Trophoblast cell (in vitro differentiated cells and primary cell): ENCODE results near the gene DPP6.

Source experiments
- DNase-seq, 2 donors: peaks; one replicate each; pipeline ENCODE4 v3.0.0-alpha.2; 2016
- H2AFZ ChIP-seq: 2 replicates; pipeline ENCODE4 v1.6.1; 2013; ENCODE audit warnings: low read length, moderate library complexity, mild to moderate bottlenecking; ENCODE audit not compliant: insufficient read depth, poor library complexity
- H2AK5ac ChIP-seq: 2 replicates; pipeline ENCODE4 v1.6.1; 2013; ENCODE audit warnings: mild to moderate bottlenecking, low read length
- H2BK120ac ChIP-seq: 2 replicates; pipeline ENCODE4 v1.6.1; 2013; ENCODE audit warnings: low read length, mild to moderate bottlenecking, moderate library complexity; ENCODE audit not compliant: insufficient read depth, poor library complexity
- H2BK12ac ChIP-seq: 2 replicates; pipeline ENCODE4 v1.6.1; 2013; ENCODE audit warnings: mild to moderate bottlenecking, low read length, moderate library complexity
- H2BK5ac ChIP-seq: 2 replicates; pipeline ENCODE4 v1.6.1; 2013; ENCODE audit warnings: low read length, low read depth, moderate library complexity, mild to moderate bottlenecking; ENCODE audit not compliant: poor library complexity
- H3K14ac ChIP-seq: 2 replicates; pipeline ENCODE4 v1.6.1; 2013; ENCODE audit warnings: mild to moderate bottlenecking, low read length
- H3K18ac ChIP-seq: 2 replicates; pipeline ENCODE4 v1.6.1; 2013; ENCODE audit warnings: mild to moderate bottlenecking, low read length
- H3K23ac ChIP-seq: 2 replicates; pipeline ENCODE4 v1.6.1; 2013; ENCODE audit warnings: low read length
- H3K27ac ChIP-seq: 2 replicates; pipeline ENCODE4 v1.5.1; 2013; ENCODE audit warnings: low read depth, mild to moderate bottlenecking, inconsistent platforms, low read length, moderate library complexity
- H3K27me3 ChIP-seq: 2 replicates; pipeline ENCODE4 v1.6.1; 2013; ENCODE audit warnings: inconsistent platforms, mild to moderate bottlenecking, low read length, moderate library complexity; ENCODE audit not compliant: insufficient read depth
- H3K36me3 ChIP-seq, 2 experiments: 1 replicate in 1 of 2; 2 replicates in 1 of 2; pipeline ENCODE4 v1.6.1; 2013; ENCODE audit warnings: low read length in 2 of 2, mild to moderate bottlenecking in 2 of 2, moderate library complexity in 1 of 2; ENCODE audit not compliant: insufficient read depth in 2 of 2, control insufficient read depth in 1 of 2
- H3K4ac ChIP-seq: 2 replicates; pipeline ENCODE4 v1.6.1; 2013; ENCODE audit warnings: low read depth, mild to moderate bottlenecking, low read length, moderate library complexity
- H3K4me1 ChIP-seq, 2 experiments: 1 replicate in 1 of 2; 2 replicates in 1 of 2; pipeline ENCODE4 v1.6.1; 2013; ENCODE audit warnings: low read length in 2 of 2, mild to moderate bottlenecking in 2 of 2, moderate library complexity in 1 of 2; ENCODE audit not compliant: insufficient read depth in 2 of 2, control insufficient read depth in 1 of 2
- H3K4me2 ChIP-seq: 2 replicates; pipeline ENCODE4 v1.6.1; 2013; ENCODE audit warnings: inconsistent platforms, mild to moderate bottlenecking, low read length, moderate library complexity
- H3K4me3 ChIP-seq: 2 replicates; pipeline ENCODE4 v1.5.1; 2013; ENCODE audit warnings: mild to moderate bottlenecking, low read depth, low read length, inconsistent platforms
- H3K79me1 ChIP-seq: one replicate; pipeline ENCODE4 v1.6.1; 2013; ENCODE audit warnings: low read length
- H3K79me2 ChIP-seq: 2 replicates; pipeline ENCODE4 v1.6.1; 2013; ENCODE audit warnings: low read length, mild to moderate bottlenecking; ENCODE audit not compliant: control insufficient read depth, insufficient read depth, poor library complexity
- H3K9ac ChIP-seq: 2 replicates; pipeline ENCODE4 v1.6.1; 2013; ENCODE audit warnings: mild to moderate bottlenecking, low read length
- H3K9me3 ChIP-seq: 2 replicates; pipeline ENCODE4 v1.6.1; 2013; ENCODE audit warnings: low read depth, mild to moderate bottlenecking, control low read depth, inconsistent platforms, low read length; ENCODE audit not compliant: insufficient read depth
- H4K12ac ChIP-seq: 2 replicates; pipeline ENCODE4 v1.6.1; 2013; ENCODE audit warnings: low read depth, mild to moderate bottlenecking, low read length, moderate library complexity
- H4K8ac ChIP-seq: 2 replicates; pipeline ENCODE4 v1.6.1; 2013; ENCODE audit warnings: low read depth, mild to moderate bottlenecking, low read length, moderate library complexity
- H4K91ac ChIP-seq: one replicate; pipeline ENCODE4 v1.6.1; 2013; ENCODE audit warnings: low read depth, mild to moderate bottlenecking, low read length, moderate library complexity
- WGBS: extraction: QIAGEN DNeasy Blood & Tissue Kit; methylation state at CpG from one replicate; pipeline ENCODE4 v1.1.7; 2013; ENCODE audit warnings: missing lambda C conversion rate; ENCODE audit not compliant: insufficient read length, insufficient coverage; ENCODE audit errors: extremely low coverage; 5-methylcytosine and 5-hydroxymethylcytosine counted together

Gene DPP6

DNA sequence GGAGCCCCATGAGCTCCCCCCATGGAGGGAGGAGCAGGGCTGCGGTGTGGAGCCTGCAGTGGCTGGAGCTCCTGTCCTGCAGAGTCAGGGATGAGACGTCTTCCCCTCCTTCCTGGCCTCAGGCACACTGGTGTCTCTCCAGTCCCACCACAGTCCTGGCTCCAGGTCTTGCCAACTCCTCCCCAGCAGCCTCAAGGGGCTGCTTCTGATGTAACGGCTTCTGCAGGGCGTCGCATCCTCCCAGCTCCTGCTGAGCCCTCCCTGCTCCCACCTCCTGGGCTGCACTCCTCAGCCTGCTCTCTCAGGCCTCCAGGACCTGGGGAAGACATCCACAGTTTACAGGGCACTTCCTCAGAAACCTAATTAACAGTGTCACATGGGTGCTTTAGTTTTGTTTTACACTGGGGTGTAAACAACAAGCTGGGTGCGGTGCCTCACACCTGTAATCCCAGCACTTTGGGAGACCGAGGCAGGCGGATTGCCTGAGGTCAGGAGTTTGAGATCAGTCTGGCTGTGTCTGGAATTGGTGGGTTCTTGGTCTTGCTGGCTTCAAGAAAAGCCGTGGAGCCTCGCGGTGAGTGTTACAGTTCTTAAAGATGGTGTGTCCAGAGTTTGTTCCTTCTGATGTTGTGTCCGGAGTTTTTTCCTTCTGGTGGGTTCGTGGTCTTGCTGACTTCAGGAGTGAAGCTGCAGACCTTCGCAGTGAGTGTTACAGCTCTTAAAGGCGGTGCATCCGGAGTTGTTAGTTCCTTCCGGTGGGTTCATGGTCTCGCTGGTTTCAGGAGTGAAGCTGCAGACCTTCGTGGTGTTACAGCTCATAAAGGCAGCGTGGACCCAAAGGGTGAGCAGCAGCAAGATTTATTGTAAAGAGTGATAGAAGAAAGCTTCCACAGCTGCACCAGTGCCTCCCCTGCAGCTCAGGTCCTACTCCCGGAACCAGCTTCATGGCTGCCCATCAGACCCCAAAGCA lies 855.7 kb downstream of the DPP6 start:
- Histone ChIP-seq H3K79me1 (no peaks in the 10 kb centered on the region), H3K9me3 (peaks cover 47% of the 10 kb centered on the region), H4K91ac (no peak overlapping the region), H3K27me3 (no peaks in the 10 kb centered on the region), H4K8ac (no peak overlapping the region), H3K36me3 (no peaks in the 10 kb centered on the region), H3K9ac (no peak overlapping the region), H2BK12ac (no peak overlapping the region), H3K79me2 (no peaks in the 10 kb centered on the region), H3K14ac (no peak overlapping the region), H3K27ac (no peak overlapping the region), H3K4ac (no peak overlapping the region), H2AFZ (no peak overlapping the region), H3K18ac (no peak overlapping the region), H2BK5ac (no peak overlapping the region), H3K23ac (no peak overlapping the region), H2AK5ac (no peak overlapping the region), H3K4me2 (no peak overlapping the region), H4K12ac (no peak overlapping the region), H3K4me1 (no peaks in the 10 kb centered on the region), H2BK120ac (no peak overlapping the region), H3K4me3 (no peak overlapping the region)
- no peak for DNase-seq
- WGBS = no CpG with 5 or more reads among the region's 21 CpGs

- Histone ChIP-seq H3K14ac (no peak overlapping the region), H3K23ac (no peak overlapping the region), H2AFZ (no peak overlapping the region), H3K27me3 (no peaks in the 10 kb centered on the region), H4K8ac (no peak overlapping the region), H3K4me2 (no peak overlapping the region), H2AK5ac (no peak overlapping the region), H4K91ac (no peak overlapping the region), H3K9ac (no peak overlapping the region), H3K36me3 (no peaks in the 10 kb centered on the region), H2BK120ac (no peak overlapping the region), H3K4me1 (no peaks in the 10 kb centered on the region), H3K9me3 (peaks cover 46% of the 10 kb centered on the region), H3K4ac (no peak overlapping the region), H2BK5ac (no peak overlapping the region), H4K12ac (no peak overlapping the region), H3K4me3 (no peak overlapping the region), H3K79me2 (no peaks in the 10 kb centered on the region), H3K79me1 (no peaks in the 10 kb centered on the region), H3K27ac (no peak overlapping the region), H2BK12ac (no peak overlapping the region), H3K18ac (no peak overlapping the region)
- no peak for DNase-seq
- WGBS = no CpG with 5 or more reads among the region's 26 CpGs
Measured at GRCh38 chr7:154909241-154910105, 857.3 kb downstream of the DPP6 start.

GRCh38 chr7:154910125-154910524 lies 857.9 kb downstream of the DPP6 start:
- no peak for DNase-seq
- no peak overlapping the region for H3K14ac ChIP-seq
- H2BK12ac ChIP-seq = no peak overlapping the region
- H3K23ac ChIP-seq = no peak overlapping the region
- H3K9me3 ChIP-seq = peaks cover 42% of the 10 kb centered on the region
- H2AK5ac ChIP-seq = no peak overlapping the region
- H3K4me2 ChIP-seq = no peak overlapping the region
- no peaks in the 10 kb centered on the region for H3K79me1 ChIP-seq
- no peak overlapping the region for H2BK5ac ChIP-seq
- no peak overlapping the region for H3K4ac ChIP-seq
- no peak overlapping the region for H4K12ac ChIP-seq
- no peaks in the 10 kb centered on the region for H3K27me3 ChIP-seq
- no peak overlapping the region for H3K18ac ChIP-seq
- WGBS = no CpG with 5 or more reads among the region's 4 CpGs
- no peak overlapping the region for H3K9ac ChIP-seq
- no peak overlapping the region for H4K91ac ChIP-seq
- H3K4me3 ChIP-seq = no peak overlapping the region
- no peaks in the 10 kb centered on the region for H3K36me3 ChIP-seq
- no peaks in the 10 kb centered on the region for H3K4me1 ChIP-seq
- H2AFZ ChIP-seq = no peak overlapping the region
- H2BK120ac ChIP-seq = no peak overlapping the region
- no peaks in the 10 kb centered on the region for H3K79me2 ChIP-seq
- H3K27ac ChIP-seq = no peak overlapping the region
- no peak overlapping the region for H4K8ac ChIP-seq

GRCh38 chr7:154910977-154911376 lies 858.8 kb downstream of the DPP6 start:
- Histone ChIP-seq H3K14ac (no peak overlapping the region), H2AFZ (no peak overlapping the region), H4K91ac (no peak overlapping the region), H3K4me1 (no peaks in the 10 kb centered on the region), H3K23ac (no peak overlapping the region), H4K8ac (no peak overlapping the region), H3K79me1 (no peaks in the 10 kb centered on the region), H3K9me3 (peaks cover 41% of the 10 kb centered on the region), H3K27me3 (no peaks in the 10 kb centered on the region), H4K12ac (no peak overlapping the region), H3K4me2 (no peak overlapping the region), H3K79me2 (no peaks in the 10 kb centered on the region), H3K4ac (no peak overlapping the region), H3K9ac (no peak overlapping the region), H3K27ac (no peak overlapping the region), H2BK5ac (no peak overlapping the region), H2BK12ac (no peak overlapping the region), H3K36me3 (no peaks in the 10 kb centered on the region), H3K4me3 (no peak overlapping the region), H3K18ac (no peak overlapping the region), H2BK120ac (no peak overlapping the region), H2AK5ac (no peak overlapping the region)
- no CpG with 5 or more reads among the region's 4 CpGs for WGBS
- no peak for DNase-seq
